Activated naive CD4-positive, alpha-beta T cell treated with Interleukin-2 at 50 U/mL for 16 hours (primary cell): ENCODE measurements around the gene GALNT18.
A peak's percentile ranks its signal among the peaks of the same experiment; 100 is the strongest.

Source experiments
- DNase-seq: peaks from one replicate; pipeline ENCODE4 v3.0.0-alpha.2; 2020

The GALNT18 gene

GRCh38 chr11:11260903-11261302, 360.9 kb downstream of the GALNT18 start:
- no peak for DNase-seq

GRCh38 chr11:11253995-11254394, 367.8 kb downstream of the GALNT18 start:
- DNase-seq, result no peak

DNA sequence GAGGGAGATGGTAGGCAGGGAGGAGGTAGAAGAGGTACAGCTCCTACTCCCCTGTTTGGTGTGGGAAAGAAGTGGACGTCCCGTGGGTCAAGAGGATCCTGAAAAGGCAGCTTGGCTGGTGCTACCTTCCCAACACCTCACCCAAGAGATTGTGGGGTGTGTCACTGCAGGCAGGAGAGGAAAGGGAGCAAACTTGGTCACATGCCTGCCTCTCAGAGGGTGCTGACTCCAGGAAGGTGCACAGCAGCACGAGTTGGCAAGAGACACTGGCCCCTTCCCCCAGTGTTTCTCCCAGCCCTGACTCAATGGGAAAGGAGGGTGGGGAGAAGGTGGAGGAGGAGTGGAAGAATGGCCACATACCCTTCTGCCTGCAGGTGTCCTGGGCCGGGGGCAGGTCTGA, 368.3 kb downstream of the GALNT18 start:
- no peak for DNase-seq

DNA sequence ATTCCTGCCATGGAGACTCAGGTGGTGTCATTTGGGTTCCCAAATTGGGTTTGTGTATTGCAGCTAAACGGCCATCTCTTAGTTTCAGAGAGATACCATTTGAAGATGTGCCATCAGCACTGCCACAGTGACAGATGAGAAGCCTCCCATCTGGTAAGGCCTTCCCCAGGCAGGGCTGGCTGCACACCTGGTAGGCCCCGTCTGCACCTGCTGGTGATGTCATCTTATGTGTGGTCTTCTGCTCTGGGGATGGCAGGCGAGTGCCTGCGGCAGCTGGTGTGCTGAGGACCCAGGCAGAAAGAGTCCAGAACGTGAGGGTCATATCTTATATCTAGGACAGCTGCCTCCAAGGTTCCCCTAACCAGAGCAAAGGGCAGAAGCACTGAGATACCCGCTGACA, 369.4 kb downstream of the GALNT18 start:
- DNase-seq, result no peak

DNA sequence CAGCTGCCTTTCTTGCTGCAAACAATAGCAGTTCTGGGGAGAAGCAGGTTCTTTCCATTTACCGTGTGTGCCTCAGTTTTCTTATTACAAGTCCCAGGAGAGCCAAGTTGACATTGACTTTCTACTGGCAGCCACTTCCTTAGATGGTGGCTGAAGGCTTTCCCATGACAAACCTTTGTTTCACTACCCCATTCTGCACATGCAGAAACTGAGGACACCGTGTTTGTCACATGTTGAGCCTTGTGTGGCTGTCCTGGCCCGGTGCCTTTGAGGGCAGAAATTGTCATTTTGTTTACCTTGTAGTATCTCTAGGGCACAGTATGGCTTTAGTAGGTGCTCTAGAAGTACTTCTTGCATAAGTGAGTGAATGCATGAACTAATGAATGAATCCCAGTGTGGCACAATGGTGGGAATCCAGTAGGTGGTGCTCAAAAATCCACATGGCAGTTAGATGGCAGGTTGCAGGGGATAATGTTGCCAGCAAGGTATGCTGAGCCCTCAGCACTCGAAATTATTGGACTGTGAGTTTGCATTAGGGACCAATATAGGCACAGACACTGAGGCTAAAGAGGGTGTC, 370.3 kb downstream of the GALNT18 start:
- no peak for DNase-seq

DNA sequence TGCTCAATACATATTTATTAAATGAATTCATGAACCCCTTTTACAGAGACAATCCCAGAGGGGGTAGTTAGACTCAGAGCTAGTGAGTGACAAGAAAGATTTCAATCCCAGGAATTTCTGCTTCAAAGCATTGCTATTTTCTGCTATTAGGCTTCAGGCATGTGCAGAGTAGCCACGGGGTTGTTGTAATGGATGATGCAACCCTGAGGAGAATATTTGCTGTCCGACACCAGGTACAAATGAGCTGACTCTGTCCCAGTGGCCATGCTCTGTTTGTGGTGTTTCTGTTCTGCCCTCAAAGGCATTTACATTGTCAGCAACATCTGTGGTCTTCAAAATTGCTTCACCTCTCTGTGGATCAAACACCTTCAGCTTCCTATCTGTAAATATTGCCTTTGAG, 371.3 kb downstream of the GALNT18 start:
- DNase-seq, result no peak

GRCh38 chr11:11247576-11247975, 374.2 kb downstream of the GALNT18 start:
- DNase-seq, result no peak

- DNase-seq, result no peak
Measured at GRCh38 chr11:11247086-11247485, 374.7 kb downstream of the GALNT18 start.

DNA sequence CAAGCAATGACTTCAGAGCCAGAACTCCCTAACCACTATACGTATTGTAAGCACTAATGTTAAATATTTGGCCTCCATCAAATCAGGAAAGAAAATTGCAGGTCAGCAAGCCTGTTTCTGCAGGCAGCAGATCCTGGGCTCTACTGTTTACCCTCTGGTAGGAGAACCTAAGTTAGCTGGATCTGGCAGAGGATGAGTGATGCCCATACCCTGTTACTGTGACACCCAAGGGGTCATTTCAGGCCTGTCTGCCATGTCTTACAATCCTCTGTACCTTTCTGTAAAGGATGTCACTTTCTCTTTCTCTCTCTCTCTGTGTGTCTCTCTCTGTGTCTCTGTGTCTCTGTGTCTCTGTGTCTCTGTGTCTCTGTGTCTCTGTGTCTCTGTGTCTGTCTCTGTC, 375.6 kb downstream of the GALNT18 start:
- no peak for DNase-seq

DNA sequence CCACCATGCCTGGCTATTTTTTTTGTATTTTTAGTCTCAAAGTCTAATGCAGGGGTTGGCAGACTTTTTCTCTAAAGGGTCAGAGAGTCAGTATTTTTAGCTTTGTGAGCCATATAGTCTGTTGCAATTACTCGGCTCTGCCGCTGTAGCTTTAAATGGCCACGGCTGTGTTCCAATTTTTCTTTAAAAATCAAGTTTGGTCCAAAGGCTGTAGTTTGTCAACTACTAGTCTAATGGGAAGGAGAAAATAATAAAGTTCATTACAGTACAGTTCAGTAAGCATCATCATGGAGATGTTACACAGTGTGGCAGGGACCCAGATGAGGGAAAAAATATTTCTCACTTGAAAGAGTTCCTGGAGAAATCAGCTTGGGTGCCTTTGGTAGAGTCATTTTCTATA, 376.4 kb downstream of the GALNT18 start:
- DNase-seq, result no peak

- no peak for DNase-seq
Measured at GRCh38 chr11:11244470-11245080, 377.2 kb downstream of the GALNT18 start.

DNA sequence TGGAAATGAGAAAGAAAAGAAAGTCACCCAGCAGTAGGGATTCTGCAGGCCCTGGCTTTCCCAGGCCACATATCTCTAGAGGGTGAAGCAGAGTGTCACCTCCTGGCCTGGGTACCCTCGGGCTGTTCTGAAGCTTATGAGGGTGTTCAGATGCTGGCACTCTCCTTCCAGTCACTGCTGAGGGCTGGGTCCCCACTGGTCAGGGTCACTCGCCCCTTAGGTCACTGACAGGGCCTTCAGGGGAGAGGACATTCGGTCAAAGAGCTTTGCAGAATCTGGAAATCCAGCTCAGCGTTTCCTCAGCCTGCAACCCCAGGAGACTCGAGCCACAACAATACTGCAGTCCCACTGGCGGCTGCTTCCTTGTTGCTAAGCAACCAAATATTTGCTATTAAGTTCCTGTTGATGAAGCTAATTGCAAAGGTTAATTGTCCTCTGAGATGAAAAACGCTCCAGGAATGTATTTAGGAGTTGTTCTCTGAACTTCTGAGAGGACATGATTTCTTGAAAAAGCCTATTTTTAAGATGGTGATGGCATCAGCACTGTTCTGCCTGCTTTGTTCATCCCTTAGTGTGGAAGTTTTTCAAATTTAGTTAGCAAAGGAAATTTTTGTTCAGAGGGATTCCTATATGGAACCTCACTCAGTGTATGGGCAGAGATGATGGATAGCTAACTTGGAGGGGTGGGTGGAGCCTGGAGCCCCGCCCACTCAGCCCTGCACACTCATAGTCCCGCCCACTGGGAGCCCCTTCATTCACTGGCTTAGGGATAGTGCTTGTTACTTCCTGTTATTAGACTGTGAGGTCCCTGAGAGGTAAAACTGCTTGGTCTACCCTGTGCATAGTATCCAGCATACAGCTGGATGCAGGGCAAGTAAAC, 378.0 kb downstream of the GALNT18 start:
- peak; percentile 44 for DNase-seq

- no peak for DNase-seq
Measured at GRCh38 chr11:11243209-11243589, 378.6 kb downstream of the GALNT18 start.

DNA sequence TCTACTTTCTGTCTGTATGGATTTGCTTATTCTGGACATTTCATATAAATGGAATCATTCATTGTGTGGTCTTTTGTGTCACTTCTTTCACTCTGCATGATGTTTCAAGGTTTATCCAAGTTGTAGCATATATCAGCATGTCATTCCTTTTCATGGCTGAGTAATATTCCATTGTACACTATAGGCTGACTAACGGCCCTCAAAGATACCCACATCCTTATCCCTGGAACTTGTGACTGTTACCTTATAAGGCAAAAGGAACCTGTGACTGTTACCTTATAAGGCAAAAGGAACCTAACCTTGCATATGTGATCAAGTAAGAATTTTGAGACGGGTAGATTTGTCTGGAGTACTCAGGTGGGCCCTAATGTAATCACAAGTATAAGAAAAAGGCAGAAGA, 380.5 kb downstream of the GALNT18 start:
- DNase-seq, result no peak

GRCh38 chr11:11239959-11240358, 381.8 kb downstream of the GALNT18 start:
- DNase-seq, result no peak

DNA sequence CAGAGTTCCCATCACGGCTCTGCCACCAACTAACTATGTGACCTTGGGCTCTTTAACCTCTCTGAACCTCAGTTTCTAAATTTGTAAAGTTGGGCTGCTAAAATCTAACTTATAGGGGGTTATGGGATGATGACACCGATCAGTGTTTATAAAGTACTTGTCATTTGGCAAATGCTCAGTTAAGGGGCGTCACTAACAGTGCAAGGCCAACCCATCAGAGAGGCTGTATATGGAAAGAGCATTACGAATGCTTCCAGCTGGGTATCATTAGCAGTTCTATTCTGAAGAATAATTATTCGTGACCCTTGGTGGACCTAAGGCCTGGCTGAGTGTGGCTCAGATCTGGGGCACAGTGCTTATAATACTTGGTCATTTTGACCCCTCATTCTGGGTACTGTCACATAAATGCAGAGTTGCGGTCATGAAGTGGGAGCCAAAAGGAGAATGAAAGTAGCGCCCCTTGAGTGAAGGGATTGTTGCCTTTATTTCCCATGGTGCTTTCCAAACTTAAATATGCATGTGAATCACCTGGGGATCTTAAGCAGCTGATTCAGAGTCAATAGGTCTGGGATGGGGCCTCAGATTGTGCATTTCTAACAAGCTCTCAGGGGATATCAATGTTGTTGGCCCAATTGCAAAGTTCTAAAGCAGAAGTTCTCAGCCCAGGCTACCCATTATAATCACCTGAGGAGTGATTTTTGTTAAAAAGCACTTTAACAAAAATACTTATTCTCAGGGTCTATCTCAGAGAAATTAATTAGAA, 384.6 kb downstream of the GALNT18 start:
- no peak for DNase-seq

GRCh38 chr11:11236498-11237059, 385.2 kb downstream of the GALNT18 start:
- no peak for DNase-seq

DNA sequence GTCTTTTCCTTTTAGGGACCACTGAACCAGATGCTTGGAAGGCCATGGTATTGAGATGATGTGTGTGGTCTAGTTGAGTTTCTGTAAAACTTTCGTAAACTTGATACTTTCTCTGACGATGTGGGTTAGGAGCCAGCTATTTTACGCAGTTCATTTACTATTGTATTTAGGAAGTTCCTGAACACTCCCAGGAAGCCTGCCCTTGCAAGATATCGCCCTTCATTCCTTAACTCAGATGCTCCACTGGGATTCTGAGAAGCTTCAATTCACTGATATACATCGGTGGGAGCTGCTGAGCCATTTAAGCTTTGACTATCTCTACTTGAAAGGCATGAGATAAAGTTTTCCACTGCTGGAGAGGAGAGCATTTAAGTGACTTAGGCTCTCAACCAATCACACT, 390.0 kb downstream of the GALNT18 start:
- no peak for DNase-seq

GRCh38 chr11:11230802-11231562, 390.8 kb downstream of the GALNT18 start:
- DNase-seq, result no peak

- DNase-seq, result no peak
Measured at GRCh38 chr11:11230087-11230486, 391.7 kb downstream of the GALNT18 start.

DNA sequence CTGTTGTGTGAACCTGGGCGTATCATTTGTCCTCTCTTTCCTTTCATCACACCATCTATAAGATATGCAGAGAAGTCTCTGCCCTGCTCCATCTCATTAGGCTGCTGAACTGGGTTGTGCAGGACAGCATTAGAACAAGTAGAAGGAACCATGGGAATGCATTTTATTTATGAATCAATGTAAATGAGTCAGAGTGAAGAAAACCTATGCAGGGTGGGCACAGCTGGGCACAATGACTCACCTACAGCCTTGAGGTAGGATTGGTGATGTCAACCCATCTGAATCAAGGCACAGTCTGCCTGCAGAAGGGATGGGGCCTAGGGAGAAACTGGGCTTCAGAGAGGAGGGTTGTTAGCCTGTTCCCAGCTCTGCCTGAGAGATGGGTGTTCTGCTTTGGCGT, 392.2 kb downstream of the GALNT18 start:
- DNase-seq, result no peak
